Spleen (tissue), 7 donors: Measurements from ENCODE around the gene GNB1L.

Source experiments
- POLR2AphosphoS5 ChIP-seq, 3 donors: sonication (generic); formaldehyde crosslinking; IDR thresholded peaks; one replicate each; pipeline ENCODE4 v1.5.1; 2017; ENCODE audit warnings: antibody characterized with exemption in 3 of 3
- TF ChIP-seq, protein P1 (sequence below), 11 experiments: fragments of 200-600 bp in 7 of 11; fragments of 450-650 bp in 4 of 11; sonication (generic) in 4 of 11; IDR thresholded peaks in 8 of 11; conservative IDR thresholded peaks in 3 of 11; 1 replicate in 7 of 11; 2 replicates in 4 of 11; pipeline versions ENCODE4 v1.4.0 to v1.8.0; 2016 to 2021; ENCODE audit warnings: antibody characterized with exemption in 11 of 11, inconsistent platforms in 4 of 11, mild to moderate bottlenecking in 1 of 11
- donor health status: DM: no; HTN: no; CAD: no; lungs with moderate emphysema.
- donor health status: DM: no; HTN: no; CAD: no.
- donor health status: DM: no; HTN: no; CAD: no.

DNA sequence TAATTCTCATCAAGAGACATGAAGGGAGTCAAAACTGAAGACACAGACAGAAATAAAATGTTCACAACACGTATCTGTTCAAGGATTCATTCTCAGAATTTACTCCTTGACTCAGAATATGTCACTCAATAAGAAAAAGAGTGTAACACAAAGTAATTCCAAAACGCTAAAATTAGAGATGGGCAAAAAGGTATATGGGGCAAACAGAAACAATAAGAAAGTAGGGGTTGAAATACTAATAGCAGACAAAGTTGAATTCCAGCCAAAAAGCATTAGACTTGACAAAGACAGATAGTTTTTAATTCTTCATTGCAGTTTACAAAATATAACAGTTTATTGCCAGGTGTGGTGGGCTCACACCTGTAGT lies 26.7 kb downstream of the GNB1L start:
- TF ChIP-seq POLR2AphosphoS5 (IDR thresholded peaks at IDR 0.05): no peak
- TF ChIP-seq, protein P1, sequence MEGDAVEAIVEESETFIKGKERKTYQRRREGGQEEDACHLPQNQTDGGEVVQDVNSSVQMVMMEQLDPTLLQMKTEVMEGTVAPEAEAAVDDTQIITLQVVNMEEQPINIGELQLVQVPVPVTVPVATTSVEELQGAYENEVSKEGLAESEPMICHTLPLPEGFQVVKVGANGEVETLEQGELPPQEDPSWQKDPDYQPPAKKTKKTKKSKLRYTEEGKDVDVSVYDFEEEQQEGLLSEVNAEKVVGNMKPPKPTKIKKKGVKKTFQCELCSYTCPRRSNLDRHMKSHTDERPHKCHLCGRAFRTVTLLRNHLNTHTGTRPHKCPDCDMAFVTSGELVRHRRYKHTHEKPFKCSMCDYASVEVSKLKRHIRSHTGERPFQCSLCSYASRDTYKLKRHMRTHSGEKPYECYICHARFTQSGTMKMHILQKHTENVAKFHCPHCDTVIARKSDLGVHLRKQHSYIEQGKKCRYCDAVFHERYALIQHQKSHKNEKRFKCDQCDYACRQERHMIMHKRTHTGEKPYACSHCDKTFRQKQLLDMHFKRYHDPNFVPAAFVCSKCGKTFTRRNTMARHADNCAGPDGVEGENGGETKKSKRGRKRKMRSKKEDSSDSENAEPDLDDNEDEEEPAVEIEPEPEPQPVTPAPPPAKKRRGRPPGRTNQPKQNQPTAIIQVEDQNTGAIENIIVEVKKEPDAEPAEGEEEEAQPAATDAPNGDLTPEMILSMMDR (IDR thresholded peaks at IDR 0.05 in 8 of 11, conservative IDR thresholded peaks at IDR 0.05 in 3 of 11): no peak
